Astrocyte of the spinal cord (primary cell): Measurements from ENCODE around the gene TTC7B.

Experiments used
- DNase-seq: peaks from one replicate; pipeline ENCODE4 v3.0.0; 2011; ENCODE audit warnings: low read depth, low spot score
- H3K4me3 ChIP-seq: 2 replicates; pipeline ENCODE4 v1.5.1; 2011; ENCODE audit warnings: low read depth, mild to moderate bottlenecking, low read length, moderate library complexity
- CTCF ChIP-seq: IDR thresholded peaks from 2 replicates; pipeline ENCODE4 v1.5.1; 2012; ENCODE audit warnings: low read depth, mild to moderate bottlenecking, low read length, inconsistent platforms
- in situ Hi-C: cut with HindIII; loops from 2 replicates; pipeline ENCODE4 v1.10.0; 2017; ENCODE audit warnings: low sequenced_read_pairs

Gene TTC7B

GRCh38 chr14:90649083-90649482 is 167.1 kb downstream of the TTC7B start:
- TF ChIP-seq CTCF = no peak
- in situ Hi-C loops = no loop called here
- no peak overlapping the region for H3K4me3 ChIP-seq
- DNase-seq = peak; percentile 81

GRCh38 chr14:90648421-90648820 is 167.8 kb downstream of the TTC7B start:
- in situ Hi-C loops = no loop called here
- no peak for TF ChIP-seq CTCF
- no peak overlapping the region for H3K4me3 ChIP-seq
- DNase-seq = no peak

- no peak for TF ChIP-seq CTCF
- H3K4me3 ChIP-seq = no peak overlapping the region
- in situ Hi-C loops = no loop called here
- DNase-seq = no peak
Measured at GRCh38 chr14:90647473-90648005, 168.7 kb downstream of the TTC7B start.

- TF ChIP-seq CTCF = no peak
- DNase-seq = peak; percentile 47
- H3K4me3 ChIP-seq = no peak overlapping the region
- in situ Hi-C loops = no loop called here
Measured at GRCh38 chr14:90645842-90646443, 170.3 kb downstream of the TTC7B start.

GRCh38 chr14:90644882-90645281 is 171.3 kb downstream of the TTC7B start:
- in situ Hi-C loops = no loop called here
- H3K4me3 ChIP-seq = no peak overlapping the region
- no peak for DNase-seq
- TF ChIP-seq CTCF = no peak

GRCh38 chr14:90643982-90644670 is 172.1 kb downstream of the TTC7B start:
- DNase-seq = no peak
- no peak for TF ChIP-seq CTCF
- in situ Hi-C loops = no loop called here
- no peak overlapping the region for H3K4me3 ChIP-seq
